Endothelial cell of umbilical vein (primary cell): ENCODE data around the gene TESPA1. TPM values are rescaled to one million over a fixed set of nuclear protein-coding genes. Genes with fewer than 3 reads are reported as not detected.

Experiments used
- BruUV-seq: library from RNA; stranded (reverse); fragments of 400-500 nt; replicated peaks from 2 replicates; lab custom pipeline; 2021; lab: Mats Ljungman, UMichigan
- CTCF ChIA-PET: fragments of 300-600, 350-600 bp; sonication (Branson Sonifier 250); formaldehyde crosslinking; loops from one replicate; lab custom pipeline; 2021; ENCODE audit warnings: antibody characterized with exemption, inconsistent platforms; lab: Charles Lee
- POLR2A ChIA-PET: fragments of 300-600, 350-600 bp; sonication (Branson Sonifier 250); formaldehyde crosslinking; loops from one replicate; lab custom pipeline; 2021; ENCODE audit warnings: antibody characterized with exemption, inconsistent platforms; lab: Charles Lee
- DNase-seq: peaks from one replicate; pipeline ENCODE4 v3.0.0-alpha.2; 2011; ENCODE audit warnings: low read depth, low spot score
- FAIRE-seq: peaks from 2 replicates; lab custom pipeline; 2011; peaks lifted over from hg19 to GRCh38; lab: Jason Lieb, UNC
- H2AFZ ChIP-seq: 2 replicates; pipeline ENCODE4 v1.6.0; 2012; ENCODE audit warnings: low read depth, low read length, control low read depth, inconsistent platforms
- H3K27ac ChIP-seq: 2 replicates; pipeline ENCODE4 v1.5.1; 2011; ENCODE audit warnings: low read depth, mild to moderate bottlenecking, control low read depth, low read length, moderate library complexity; ENCODE audit not compliant: insufficient read depth
- H3K27me3 ChIP-seq, 2 experiments: 2 replicates each; pipeline versions ENCODE4 v1.6.0 to v1.6.1; 2011; ENCODE audit warnings: low read length in 2 of 2, mixed read lengths in 1 of 2; ENCODE audit not compliant: control insufficient read depth in 2 of 2, insufficient read depth in 2 of 2
- H3K36me3 ChIP-seq, 2 experiments: 2 replicates in 1 of 2; 3 replicates in 1 of 2; pipeline ENCODE4 v1.5.1; 2011; ENCODE audit warnings: low read length in 2 of 2, mild to moderate bottlenecking in 1 of 2, moderate library complexity in 1 of 2; ENCODE audit not compliant: control insufficient read depth in 2 of 2, insufficient read depth in 2 of 2; ENCODE audit errors: extremely low read depth in 1 of 2
- H3K4me1 ChIP-seq: 3 replicates; pipeline ENCODE4 v1.5.1; 2011; ENCODE audit warnings: mild to moderate bottlenecking, low read length; ENCODE audit not compliant: control insufficient read depth, insufficient read depth; ENCODE audit errors: extremely low read depth
- H3K4me2 ChIP-seq: 2 replicates; pipeline ENCODE4 v1.6.1; 2011; ENCODE audit warnings: low read length, control low read depth, mixed read lengths; ENCODE audit not compliant: insufficient read depth
- H3K4me3 ChIP-seq, 3 experiments: fragments of 200-600 bp in 1 of 3; sonication (generic), shearing (Covaris generic) in 1 of 3; replicated peaks in 1 of 3; 2 replicates each; pipeline ENCODE4 v1.5.1; 2011 to 2016; ENCODE audit warnings: control low read depth in 3 of 3, low read length in 3 of 3, mild to moderate bottlenecking in 2 of 3, inconsistent platforms in 1 of 3, low read depth in 1 of 3, moderate library complexity in 1 of 3; ENCODE audit not compliant: insufficient read depth in 1 of 3
- H3K79me2 ChIP-seq: 2 replicates; pipeline ENCODE4 v1.6.0; 2012; ENCODE audit warnings: low read length, inconsistent platforms; ENCODE audit not compliant: control insufficient read depth, insufficient read depth
- H3K9ac ChIP-seq: replicated peaks from 2 replicates; pipeline ENCODE3; 2011; ENCODE audit warnings: low read length, control low read depth; ENCODE audit not compliant: insufficient read depth; ENCODE audit errors: extremely low read depth
- H3K9me1 ChIP-seq: replicated peaks from 3 replicates; pipeline ENCODE4 v1.6.0; 2011; ENCODE audit warnings: mild to moderate bottlenecking, low read length; ENCODE audit not compliant: control insufficient read depth, insufficient read depth; ENCODE audit errors: extremely low read depth
- H3K9me3 ChIP-seq: replicated peaks from 2 replicates; pipeline ENCODE4 v1.5.1; 2012; ENCODE audit warnings: low read length, inconsistent platforms; ENCODE audit not compliant: control insufficient read depth, insufficient read depth
- H4K20me1 ChIP-seq: replicated peaks from 2 replicates; pipeline ENCODE3; 2011; ENCODE audit warnings: mild to moderate bottlenecking, low read length; ENCODE audit not compliant: control insufficient read depth, insufficient read depth; ENCODE audit errors: extremely low read depth
- EZH2 ChIP-seq: IDR thresholded peaks from 2 replicates; pipeline ENCODE4 v1.6.1; 2012; ENCODE audit warnings: borderline replicate concordance, low read depth, mild to moderate bottlenecking, moderate library complexity, low read length, inconsistent platforms; ENCODE audit not compliant: severe bottlenecking
- FOS ChIP-seq: IDR thresholded peaks from 2 replicates; pipeline ENCODE4 v1.6.1; 2011; ENCODE audit warnings: mild to moderate bottlenecking, low read length, moderate library complexity, borderline replicate concordance; ENCODE audit not compliant: insufficient read depth
- GATA2 ChIP-seq: IDR thresholded peaks from 2 replicates; pipeline ENCODE4 v1.7.0; 2011; ENCODE audit warnings: low read depth, mild to moderate bottlenecking, moderate library complexity, mixed read lengths, low read length; ENCODE audit not compliant: insufficient read length, insufficient read depth
- JUN ChIP-seq: IDR thresholded peaks from 2 replicates; pipeline ENCODE4 v1.6.1; 2011; ENCODE audit warnings: borderline replicate concordance, low read depth; ENCODE audit not compliant: insufficient read length, insufficient read depth
- MYC ChIP-seq: IDR thresholded peaks from one replicate; pipeline ENCODE4 v1.6.1; 2011; ENCODE audit warnings: mild to moderate bottlenecking, low read depth, low read length
- POLR2A ChIP-seq: IDR thresholded peaks from 2 replicates; pipeline ENCODE4 v1.6.1; 2012; ENCODE audit warnings: low read depth, mild to moderate bottlenecking, control low read depth, low read length
- POLR2AphosphoS5 ChIP-seq: IDR thresholded peaks from 2 replicates; pipeline ENCODE4 v1.6.1; 2012; ENCODE audit warnings: low read depth, mild to moderate bottlenecking, control low read depth, low read length, moderate library complexity; ENCODE audit not compliant: insufficient read depth
- dilution Hi-C: fragments of 300-500 bp; cut with MboI; formaldehyde crosslinking; loops from one replicate; pipeline ENCODE4 v1.15.0; 2019; ENCODE audit warnings: low sequenced_read_pairs; ENCODE audit not compliant: extremely low pct_ligation_motif_present
- intact Hi-C: fragments of 100-400 bp; cut with micrococcal nuclease; formaldehyde crosslinking; loops from one replicate; pipeline ENCODE4 v1.10.0; 2022
- polyA plus RNA-seq, 4 experiments: library from polyadenylated mRNA; depleted of rRNA in 3 of 4; stranded (reverse) in 3 of 4; unstranded in 1 of 4; fragments of >200 nt; gene quantifications; 2 replicates each; pipeline versions ENCODE4 v1.2.1 to v1.2.3, GENCODE V29; 2011 to 2012; ENCODE audit warnings: missing spikeins in 1 of 4
- total RNA-seq: library from RNA; stranded (reverse); gene quantifications from 2 replicates; pipeline ENCODE4 v1.2.3, GENCODE V29; 2021
- TF ChIP-seq, protein P1 (sequence below), 2 donors: IDR thresholded peaks; 1 replicate in 1 of 2; 2 replicates in 1 of 2; pipeline ENCODE4 v1.5.1; 2011; ENCODE audit warnings: low read length in 2 of 2, mild to moderate bottlenecking in 2 of 2, moderate library complexity in 2 of 2, control low read depth in 1 of 2, inconsistent platforms in 1 of 2, low read depth in 1 of 2; ENCODE audit not compliant: insufficient read depth in 1 of 2; ENCODE audit errors: extremely low read depth in 1 of 2
- TF ChIP-seq, protein P2 (sequence below): IDR thresholded peaks from 2 replicates; pipeline ENCODE4 v1.6.1; 2011; ENCODE audit not compliant: insufficient read depth, insufficient read length

The TESPA1 gene
- total and polyA plus RNA-seq, 2 donors (not counting 3 experiments of a cell fraction or from before 2014, with no cell fraction given) = not detected

DNA sequence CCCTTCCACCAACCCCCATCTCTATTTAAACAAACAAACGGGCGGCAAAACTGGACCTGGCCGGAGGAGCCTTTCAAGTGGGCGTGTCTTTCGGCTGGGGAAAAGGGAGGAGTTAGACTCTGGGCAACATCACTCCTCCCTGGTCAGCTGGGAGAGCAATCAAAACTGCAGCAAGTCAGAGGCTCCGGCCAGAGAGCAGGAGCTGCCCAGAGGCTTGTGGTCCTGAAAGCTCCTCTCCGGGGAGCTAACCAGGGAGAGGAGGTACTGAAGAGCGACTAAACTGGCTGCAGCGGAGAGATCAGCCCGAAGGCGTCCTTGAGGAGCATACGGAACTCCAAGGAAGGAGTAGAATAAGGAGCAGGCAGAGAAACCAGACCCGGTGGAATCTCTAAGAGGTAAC, 35.2 kb upstream of the TESPA1 start, which contains the start of gene NEUROD4:
Gene NEUROD4, plus strand, starts transcription at position 191 of the 400 bp plus-strand sequence. CDS start 6,466 bp downstream, outside the sequence.
- DNase-seq (peak; percentile 54), FAIRE-seq (peak; percentile 37)
- H3K9ac ChIP-seq = no peak within 1 kb of the TSS
- intact Hi-C loops = no loop called here
- TF ChIP-seq POLR2AphosphoS5 (no peak), POLR2A (no peak), EZH2 (no peak), MYC (no peak), FOS (no peak), GATA2 (no peak), JUN (no peak)
- TF ChIP-seq, protein P1, sequence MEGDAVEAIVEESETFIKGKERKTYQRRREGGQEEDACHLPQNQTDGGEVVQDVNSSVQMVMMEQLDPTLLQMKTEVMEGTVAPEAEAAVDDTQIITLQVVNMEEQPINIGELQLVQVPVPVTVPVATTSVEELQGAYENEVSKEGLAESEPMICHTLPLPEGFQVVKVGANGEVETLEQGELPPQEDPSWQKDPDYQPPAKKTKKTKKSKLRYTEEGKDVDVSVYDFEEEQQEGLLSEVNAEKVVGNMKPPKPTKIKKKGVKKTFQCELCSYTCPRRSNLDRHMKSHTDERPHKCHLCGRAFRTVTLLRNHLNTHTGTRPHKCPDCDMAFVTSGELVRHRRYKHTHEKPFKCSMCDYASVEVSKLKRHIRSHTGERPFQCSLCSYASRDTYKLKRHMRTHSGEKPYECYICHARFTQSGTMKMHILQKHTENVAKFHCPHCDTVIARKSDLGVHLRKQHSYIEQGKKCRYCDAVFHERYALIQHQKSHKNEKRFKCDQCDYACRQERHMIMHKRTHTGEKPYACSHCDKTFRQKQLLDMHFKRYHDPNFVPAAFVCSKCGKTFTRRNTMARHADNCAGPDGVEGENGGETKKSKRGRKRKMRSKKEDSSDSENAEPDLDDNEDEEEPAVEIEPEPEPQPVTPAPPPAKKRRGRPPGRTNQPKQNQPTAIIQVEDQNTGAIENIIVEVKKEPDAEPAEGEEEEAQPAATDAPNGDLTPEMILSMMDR (IDR thresholded peaks at IDR 0.05; ENCODE audit: extremely low read depth in 1 of 2, insufficient read depth in 1 of 2, low read depth in 1 of 2, low read length in 2 of 2) = no peak
- TF ChIP-seq, protein P2, sequence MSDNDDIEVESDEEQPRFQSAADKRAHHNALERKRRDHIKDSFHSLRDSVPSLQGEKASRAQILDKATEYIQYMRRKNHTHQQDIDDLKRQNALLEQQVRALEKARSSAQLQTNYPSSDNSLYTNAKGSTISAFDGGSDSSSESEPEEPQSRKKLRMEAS = no peak
- H3K79me2 ChIP-seq = no peaks in the 10 kb centered on the region
- H3K36me3 ChIP-seq = no peaks in the 10 kb centered on the region
- H3K9me1 ChIP-seq = no peaks in the 10 kb centered on the region
- CTCF ChIA-PET = interaction anchor here (1.3 to 1.7 kb wide), 2 partner anchors 27 to 48 kb away, joined by 8 to 11 read pairs; no protein-coding TSS in a partner anchor
- H3K9me3 ChIP-seq = no peaks in the 10 kb centered on the region
- POLR2A ChIA-PET = no interaction called here
- H3K27me3 ChIP-seq = no peaks in the 10 kb centered on the region
- H3K4me1 ChIP-seq = no peaks in the 10 kb centered on the region
- H3K4me3 ChIP-seq = no peak within 1 kb of the TSS
- H3K27ac ChIP-seq = no peak within 1 kb of the TSS
- H4K20me1 ChIP-seq = no peaks in the 10 kb centered on the region
- dilution Hi-C loops = no loop called here
- H3K4me2 ChIP-seq = no peak within 1 kb of the TSS
- no peak within 1 kb of the TSS for H2AFZ ChIP-seq
- no TSS peak for BruUV-seq
